ENCODE measurements around the gene KIF13A.

- TF ChIP-seq CTCF (conservative IDR thresholded peaks at IDR 0.05; ENCODE audit: low read depth in 2 of 2) (no peak), EZH2 (IDR thresholded peaks at IDR 0.05; ENCODE audit: low read depth, unreplicated experiment) (no peak), REST (IDR thresholded peaks at IDR 0.05; ENCODE audit: unreplicated experiment) (no peak), POLR2AphosphoS5 (IDR thresholded peaks at IDR 0.05; ENCODE audit: low read depth) (no peak), EZH2phosphoT487 (IDR thresholded peaks at IDR 0.05; ENCODE audit: unreplicated experiment) (no peak)
These were observed 133.9 kb downstream of the KIF13A start for GRCh38 chr6:17853533-17853932.

All from GM23338 (cell line).